Gastroesophageal sphincter (tissue), 4 donors: ENCODE data around the gene AFAP1. TPM values are rescaled to one million over a fixed set of nuclear protein-coding genes. Genes with fewer than 3 reads are reported as not detected.

Experiments
- ATAC-seq: fragments of 150-250 bp; one replicate; pipeline ENCODE4 v1.9.1; 2016; ENCODE audit warnings: mild to moderate bottlenecking, moderate library complexity
- H3K27ac ChIP-seq, 4 donors: fragments of 200-600 bp; sonication (generic) in 3 of 4; 1 replicate in 3 of 4; 2 replicates in 1 of 4; pipeline ENCODE4 v1.5.1; 2016 to 2019
- H3K27me3 ChIP-seq: fragments of 200-600 bp; sonication (generic); one replicate; pipeline ENCODE4 v1.5.1; 2019
- H3K36me3 ChIP-seq, 2 donors: fragments of 200-600 bp; sonication (generic); one replicate each; pipeline ENCODE4 v1.5.1; 2019; ENCODE audit warnings: control low read depth in 1 of 2
- H3K4me1 ChIP-seq, 3 donors: fragments of 200-600 bp; sonication (generic); 1 replicate in 2 of 3; 2 replicates in 1 of 3; pipeline ENCODE4 v1.5.1; 2016 to 2019; ENCODE audit warnings: control low read depth in 2 of 3
- H3K4me3 ChIP-seq, 2 donors: fragments of 200-600 bp; sonication (generic); one replicate each; pipeline ENCODE4 v1.5.1; 2019; ENCODE audit warnings: mild to moderate bottlenecking in 1 of 2, moderate library complexity in 1 of 2
- H3K9me3 ChIP-seq, 3 donors: fragments of 200-600 bp; sonication (generic); one replicate each; pipeline ENCODE4 v1.5.1; 2017 to 2019; ENCODE audit warnings: control low read depth in 2 of 3
- CTCF ChIP-seq, 4 experiments: fragments of 200-600 bp in 2 of 4; fragments of 450-650 bp in 2 of 4; sonication (generic) in 1 of 4; IDR thresholded peaks; one replicate each; pipeline ENCODE4 v1.5.1; 2017 to 2019; ENCODE audit warnings: antibody characterized with exemption in 4 of 4, mild to moderate bottlenecking in 2 of 4, moderate library complexity in 2 of 4
- EP300 ChIP-seq: sonication (generic); formaldehyde crosslinking; IDR thresholded peaks from one replicate; pipeline ENCODE4 v1.6.1; 2017; ENCODE audit warnings: antibody characterized with exemption, mild to moderate bottlenecking
- POLR2A ChIP-seq, 2 donors: fragments of 450-650 bp; IDR thresholded peaks; one replicate each; pipeline ENCODE4 v1.6.1; 2017; ENCODE audit warnings: antibody characterized with exemption in 2 of 2, mild to moderate bottlenecking in 2 of 2, moderate library complexity in 1 of 2
- POLR2AphosphoS5 ChIP-seq: sonication (generic); formaldehyde crosslinking; IDR thresholded peaks from one replicate; pipeline ENCODE4 v1.6.1; 2017; ENCODE audit warnings: antibody characterized with exemption
- WGBS, 2 donors: methylation state at CpG; one replicate each; pipeline ENCODE4 v1.1.5; 2018; ENCODE audit warnings: low coverage in 1 of 2; 5-methylcytosine and 5-hydroxymethylcytosine counted together
- total RNA-seq, 4 donors: library from RNA; depleted of rRNA; stranded (reverse); fragments of >200 nt; gene quantifications; one replicate each; pipeline ENCODE4 v1.1.0, GENCODE V29; 2016

AFAP1 gene
- total RNA-seq, 4 donors from 2014 or later: 32.0 to 79.7 (median 48.1) TPM

GRCh38 chr4:7806338-7807090 is 133.1 kb downstream of the AFAP1 start:
- no peak overlapping the region for H3K4me3 ChIP-seq
- peak; percentile 81 for ATAC-seq
- peak overlapping the region; percentile 47 to 85 (median 80) for H3K27ac ChIP-seq
- H3K9me3 ChIP-seq: no peaks in the 10 kb centered on the region
- WGBS, 2 donors: 31 to 39% methylated on average over 2 to 5 of the region's 11 CpGs
- TF ChIP-seq POLR2AphosphoS5 (peak; percentile 86), POLR2A (IDR thresholded peaks at IDR 0.05) (no peak), CTCF (IDR thresholded peaks at IDR 0.05) (no peak), EP300 (no peak)
- peaks cover 14 to 86% (median 41%) of the 10 kb centered on the region in 3 donors for H3K4me1 ChIP-seq
- no peaks in the 10 kb centered on the region for H3K27me3 ChIP-seq
- peaks cover 0 to 30% of the 10 kb centered on the region in 2 donors for H3K36me3 ChIP-seq

GRCh38 chr4:7805533-7806337 is 133.9 kb downstream of the AFAP1 start:
- 25 to 55% methylated on average over 12 to 13 of the region's 21 CpGs for WGBS, 2 donors
- Histone ChIP-seq H3K4me3 (no peak overlapping the region), H3K36me3 (peaks cover 0 to 35% of the 10 kb centered on the region in 2 donors), H3K9me3 (no peaks in the 10 kb centered on the region), H3K27me3 (no peaks in the 10 kb centered on the region), H3K27ac (peak overlapping the region; percentile 47 to 85 (median 80)), H3K4me1 (peaks cover 14 to 79% (median 34%) of the 10 kb centered on the region in 3 donors)
- peak; percentile 67 for ATAC-seq
- TF ChIP-seq CTCF (IDR thresholded peaks at IDR 0.05) (no peak), POLR2AphosphoS5 (peak; percentile 69), POLR2A (IDR thresholded peaks at IDR 0.05) (no peak)

GRCh38 chr4:7804756-7805385 is 134.8 kb downstream of the AFAP1 start:
- ATAC-seq: no peak
- TF ChIP-seq CTCF (IDR thresholded peaks at IDR 0.05): no peak
- TF ChIP-seq POLR2AphosphoS5: no peak
- TF ChIP-seq EP300: no peak
- Histone ChIP-seq H3K4me3 (no peak overlapping the region), H3K27ac (peak overlapping the region; percentile 29 to 85 (median 80)), H3K27me3 (no peaks in the 10 kb centered on the region), H3K4me1 (peaks cover 14 to 70% (median 33%) of the 10 kb centered on the region in 3 donors), H3K36me3 (peaks cover 0 to 38% of the 10 kb centered on the region in 2 donors), H3K9me3 (no peaks in the 10 kb centered on the region)
- 64 to 83% methylated on average over 4 to 5 of the region's 15 CpGs for WGBS, 2 donors

- Histone ChIP-seq H3K9me3 (no peaks in the 10 kb centered on the region), H3K27ac (peak overlapping the region in 3 of 4 donors; percentile 80 to 85 (median 80)), H3K36me3 (peaks cover 0 to 38% of the 10 kb centered on the region in 2 donors), H3K4me1 (peaks cover 14 to 65% (median 33%) of the 10 kb centered on the region in 3 donors), H3K27me3 (no peaks in the 10 kb centered on the region), H3K4me3 (no peak overlapping the region)
- TF ChIP-seq CTCF (IDR thresholded peaks at IDR 0.05) (peak; percentile 90 to 94 (median 92)), POLR2AphosphoS5 (peak; percentile 54), EP300 (no peak)
- 43 to 48% methylated on average over 6 to 16 of the region's 16 CpGs for WGBS, 2 donors
- ATAC-seq: peak; percentile 44
Measured at GRCh38 chr4:7803992-7804755, 135.5 kb downstream of the AFAP1 start.
